ENCODE data around the gene PSMB5.

PSMB5 gene

DNA sequence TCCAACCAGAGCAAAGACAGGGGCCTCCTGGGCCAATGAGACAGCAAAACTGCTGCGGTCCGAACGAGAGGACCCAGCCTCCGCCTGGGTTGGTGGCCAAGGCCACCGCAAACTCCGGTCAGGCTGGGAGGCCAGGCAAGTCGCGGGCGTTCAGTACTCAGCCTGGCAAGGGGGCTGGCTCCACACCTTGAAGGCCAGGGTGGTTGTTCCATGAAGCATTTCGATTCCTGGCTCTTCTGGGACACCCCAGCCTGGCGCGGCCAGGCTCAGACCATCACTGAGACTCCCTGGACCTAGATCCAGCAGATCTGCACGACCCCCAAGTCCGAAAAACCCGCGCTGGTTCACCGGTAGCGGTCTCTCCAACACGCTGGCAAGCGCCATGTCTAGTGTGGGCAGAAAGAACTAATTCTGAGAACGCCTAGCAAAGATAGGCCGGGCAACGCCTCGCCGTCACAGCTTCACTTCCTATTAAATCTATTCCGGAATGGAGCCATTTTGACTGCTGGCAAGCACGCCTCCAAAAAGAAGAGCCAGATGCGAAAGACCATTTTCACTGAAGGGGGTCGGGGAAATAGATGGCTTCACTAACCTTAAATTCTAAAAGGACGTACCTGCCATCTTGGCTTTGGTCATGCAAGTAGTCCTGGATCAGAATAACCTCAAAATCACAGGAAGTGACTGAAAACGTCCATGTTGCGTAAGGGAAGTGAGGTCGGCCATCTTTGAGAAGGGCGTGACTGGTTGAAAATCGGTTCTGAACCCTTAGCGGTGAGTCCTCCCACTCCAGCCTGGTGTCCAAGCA lies at the start of gene PSMB5:
Gene PSMB5, minus strand, starts transcription at position 403 of the 805 bp plus-strand sequence. Its CDS starts 19 bp downstream, at position 384.
- H3K36me3 Mint-ChIP-seq (ENCODE audit: low read depth): peaks cover 29% of the 10 kb centered on the region
- no peaks in the 10 kb centered on the region for H3K27me3 Mint-ChIP-seq
- peaks cover 36% of the 10 kb centered on the region for H3K4me1 Mint-ChIP-seq
- H3K27ac Mint-ChIP-seq: peak within 1 kb of the TSS; percentile 99
- ATAC-seq (peak; percentile 95), DNase-seq (peak; percentile 84)
- peak within 1 kb of the TSS; percentile 95 for H3K4me3 Mint-ChIP-seq
- H3K9me3 Mint-ChIP-seq: no peaks in the 10 kb centered on the region

- peak overlapping the region; percentile 8 for H3K27ac Mint-ChIP-seq
- H3K4me1 Mint-ChIP-seq: peaks cover 13% of the 10 kb centered on the region
- no peak for ATAC-seq
Observed at GRCh38 chr14:23080474-23080873, 45.8 kb upstream of the PSMB5 start.

DNA sequence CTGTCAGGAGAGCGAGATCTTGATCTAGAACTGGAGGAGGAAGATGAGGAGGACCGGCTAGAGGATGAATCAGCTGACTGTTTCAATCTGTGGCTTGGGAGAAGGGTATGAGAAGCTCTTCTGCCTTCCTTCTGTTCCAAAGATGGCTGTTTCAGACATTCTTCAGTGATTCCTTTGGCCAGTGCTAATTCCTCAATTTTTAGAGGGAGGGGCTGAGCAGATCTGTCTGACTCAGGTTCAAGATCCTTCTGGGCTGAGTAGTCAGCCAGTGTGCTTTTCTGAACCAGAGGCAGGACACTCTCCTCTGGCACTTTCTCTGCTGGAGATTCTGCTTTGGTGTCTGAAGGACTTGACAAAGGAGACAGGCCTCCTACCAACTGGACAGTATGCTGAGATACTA lies 45.0 kb upstream of the PSMB5 start:
- no peak for ATAC-seq
- Mint-ChIP-seq H3K27ac (peak overlapping the region; percentile 8), H3K4me1 (peaks cover 6% of the 10 kb centered on the region), H3K4me3 (no peak overlapping the region), H3K27me3 (no peaks in the 10 kb centered on the region), H3K9me3 (no peaks in the 10 kb centered on the region), H3K36me3 (ENCODE audit: low read depth) (peaks cover 54% of the 10 kb centered on the region)
- no peak for DNase-seq

More at GRCh38 chr14:23080474-23080873, 45.8 kb upstream of the PSMB5 start:
- Mint-ChIP-seq H3K27me3 (no peaks in the 10 kb centered on the region), H3K4me3 (no peak overlapping the region), H3K36me3 (ENCODE audit: low read depth) (peaks cover 54% of the 10 kb centered on the region), H3K9me3 (no peaks in the 10 kb centered on the region)
- DNase-seq: no peak

- no peaks in the 10 kb centered on the region for H3K27me3 Mint-ChIP-seq
- H3K4me1 Mint-ChIP-seq: peaks cover 3% of the 10 kb centered on the region
- ATAC-seq (peak; percentile 43), DNase-seq (no peak)
- H3K4me3 Mint-ChIP-seq: no peak overlapping the region
- H3K27ac Mint-ChIP-seq: no peak overlapping the region
- H3K9me3 Mint-ChIP-seq: no peaks in the 10 kb centered on the region
- H3K36me3 Mint-ChIP-seq (ENCODE audit: low read depth): peaks cover 57% of the 10 kb centered on the region
Observed at GRCh38 chr14:23078692-23079116, 44.0 kb upstream of the PSMB5 start.

GRCh38 chr14:23077962-23078361 lies 43.3 kb upstream of the PSMB5 start:
- Mint-ChIP-seq H3K27me3 (no peaks in the 10 kb centered on the region), H3K4me1 (peaks cover 3% of the 10 kb centered on the region), H3K4me3 (no peak overlapping the region), H3K36me3 (ENCODE audit: low read depth) (peaks cover 57% of the 10 kb centered on the region), H3K9me3 (no peaks in the 10 kb centered on the region), H3K27ac (peak overlapping the region; percentile 8)
- no peak for DNase-seq
- no peak for ATAC-seq

GRCh38 chr14:23076785-23077408 lies 42.2 kb upstream of the PSMB5 start:
- no peaks in the 10 kb centered on the region for H3K27me3 Mint-ChIP-seq
- no peak overlapping the region for H3K27ac Mint-ChIP-seq
- H3K36me3 Mint-ChIP-seq (ENCODE audit: low read depth): peaks cover 62% of the 10 kb centered on the region
- no peak for ATAC-seq
- peak; percentile 28 for DNase-seq
- H3K4me3 Mint-ChIP-seq: no peak overlapping the region
- H3K9me3 Mint-ChIP-seq: no peaks in the 10 kb centered on the region
- H3K4me1 Mint-ChIP-seq: peaks cover 8% of the 10 kb centered on the region

DNA sequence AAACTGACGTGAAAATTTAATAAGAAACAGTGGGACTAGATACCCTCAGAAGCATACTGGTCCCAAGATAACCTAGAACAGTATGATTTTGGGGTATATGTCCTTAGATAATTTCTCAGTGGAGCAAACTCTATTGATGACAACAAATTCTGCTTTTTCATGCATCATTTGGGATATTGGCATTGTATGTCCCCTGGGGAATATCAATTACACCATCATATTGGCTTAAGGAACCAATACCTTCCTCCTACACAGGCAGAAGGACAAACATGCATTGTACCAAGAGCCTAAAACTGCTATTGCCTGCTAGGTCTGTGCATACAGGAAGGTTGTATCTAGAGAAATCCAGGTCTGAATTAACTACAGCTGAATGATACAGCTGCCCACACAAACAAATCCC lies 40.2 kb upstream of the PSMB5 start:
- peaks cover 22% of the 10 kb centered on the region for H3K4me1 Mint-ChIP-seq
- H3K4me3 Mint-ChIP-seq: no peak overlapping the region
- H3K27ac Mint-ChIP-seq: no peak overlapping the region
- peaks cover 54% of the 10 kb centered on the region for H3K36me3 Mint-ChIP-seq (ENCODE audit: low read depth)
- no peak for ATAC-seq
- no peaks in the 10 kb centered on the region for H3K9me3 Mint-ChIP-seq
- H3K27me3 Mint-ChIP-seq: no peaks in the 10 kb centered on the region
- DNase-seq: no peak

DNA sequence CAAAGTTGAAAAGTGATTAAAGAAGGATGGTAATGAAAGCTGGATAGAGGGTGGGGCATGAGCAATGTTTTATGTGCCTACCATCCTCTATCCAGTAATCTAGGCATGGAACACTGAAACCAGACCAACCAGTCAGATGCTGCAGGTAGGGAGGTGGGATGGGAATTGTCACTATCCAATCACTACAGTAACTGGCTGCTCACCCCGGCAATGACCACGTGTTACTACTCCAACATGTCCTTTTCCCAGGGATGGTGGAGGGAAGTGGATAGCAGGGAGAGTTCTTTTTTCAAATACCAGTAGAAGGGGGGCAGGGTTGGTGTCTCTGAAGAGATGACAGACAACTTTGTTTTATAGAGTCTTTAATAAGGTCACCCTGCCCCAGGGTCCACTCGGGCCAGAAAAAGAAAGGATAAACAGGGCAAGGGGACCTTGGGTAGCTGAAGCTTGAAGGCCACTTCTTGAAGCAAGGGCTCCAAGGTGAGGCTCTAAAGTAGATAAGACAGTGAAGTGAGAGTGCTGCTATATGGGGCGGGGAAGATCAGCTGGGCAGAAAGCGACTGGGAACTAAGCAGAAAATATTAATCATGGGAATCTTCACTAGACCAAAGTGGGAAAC lies 37.3 kb upstream of the PSMB5 start:
- H3K27me3 Mint-ChIP-seq: no peaks in the 10 kb centered on the region
- no peaks in the 10 kb centered on the region for H3K9me3 Mint-ChIP-seq
- peaks cover 34% of the 10 kb centered on the region for H3K4me1 Mint-ChIP-seq
- ATAC-seq (no peak), DNase-seq (no peak)
- H3K4me3 Mint-ChIP-seq: peak overlapping the region; percentile 96
- H3K27ac Mint-ChIP-seq: peak overlapping the region; percentile 96
- H3K36me3 Mint-ChIP-seq (ENCODE audit: low read depth): peaks cover 44% of the 10 kb centered on the region

DNA sequence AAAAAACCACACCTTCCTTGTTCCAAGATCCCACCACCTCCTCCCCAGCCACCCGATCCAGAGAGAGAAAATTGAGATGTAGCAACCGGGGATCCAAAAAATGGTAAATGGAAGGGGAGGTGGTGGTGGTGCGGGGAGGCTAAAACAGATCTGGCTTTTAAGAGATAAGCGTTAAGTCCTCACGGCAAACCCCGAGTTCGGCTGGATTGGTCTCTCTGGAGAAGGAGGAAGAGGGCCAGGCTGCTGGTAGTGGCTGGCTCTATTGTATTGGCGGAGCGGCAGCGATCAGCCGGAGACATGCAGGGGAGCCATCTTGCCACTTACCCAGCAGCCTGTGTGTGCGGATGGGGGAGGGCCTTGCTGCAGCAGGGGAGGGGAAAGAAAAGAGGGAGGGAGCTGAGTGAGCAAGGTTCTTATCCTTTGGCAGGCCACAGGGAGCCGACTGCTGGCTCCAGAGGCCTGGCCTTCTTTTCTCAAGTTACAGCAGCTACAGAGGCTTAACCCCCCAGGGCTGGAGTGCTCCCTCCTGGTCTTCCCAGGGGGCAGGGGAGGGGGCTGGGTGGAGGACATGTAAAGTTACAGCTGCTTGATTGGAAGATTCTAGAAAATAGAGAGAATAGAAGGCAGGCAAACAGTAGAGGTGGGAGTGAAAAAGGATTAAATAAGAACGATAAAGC lies 36.7 kb upstream of the PSMB5 start:
- peaks cover 45% of the 10 kb centered on the region for H3K36me3 Mint-ChIP-seq (ENCODE audit: low read depth)
- peaks cover 34% of the 10 kb centered on the region for H3K4me1 Mint-ChIP-seq
- no peaks in the 10 kb centered on the region for H3K9me3 Mint-ChIP-seq
- H3K27me3 Mint-ChIP-seq: no peaks in the 10 kb centered on the region
- peak; percentile 96 for ATAC-seq
- H3K4me3 Mint-ChIP-seq: peak overlapping the region; percentile 96
- peak; percentile 80 for DNase-seq
- peak overlapping the region; percentile 96 for H3K27ac Mint-ChIP-seq

GRCh38 chr14:23070262-23071129 lies 35.8 kb upstream of the PSMB5 start:
- peaks cover 50% of the 10 kb centered on the region for H3K36me3 Mint-ChIP-seq (ENCODE audit: low read depth)
- no peaks in the 10 kb centered on the region for H3K9me3 Mint-ChIP-seq

GRCh38 chr14:23069413-23069806 lies 34.7 kb upstream of the PSMB5 start:
- Mint-ChIP-seq H3K27me3 (no peaks in the 10 kb centered on the region), H3K9me3 (no peaks in the 10 kb centered on the region), H3K36me3 (ENCODE audit: low read depth) (peaks cover 51% of the 10 kb centered on the region), H3K27ac (peak overlapping the region; percentile 74), H3K4me1 (peaks cover 41% of the 10 kb centered on the region), H3K4me3 (peak overlapping the region; percentile 96)
- ATAC-seq: no peak
- DNase-seq: no peak

More at GRCh38 chr14:23070262-23071129, 35.8 kb upstream of the PSMB5 start:
- Mint-ChIP-seq H3K27ac (peak overlapping the region; percentile 96), H3K27me3 (no peaks in the 10 kb centered on the region), H3K4me1 (peaks cover 40% of the 10 kb centered on the region), H3K4me3 (peak overlapping the region; percentile 96)
- DNase-seq (no peak), ATAC-seq (no peak)

DNA sequence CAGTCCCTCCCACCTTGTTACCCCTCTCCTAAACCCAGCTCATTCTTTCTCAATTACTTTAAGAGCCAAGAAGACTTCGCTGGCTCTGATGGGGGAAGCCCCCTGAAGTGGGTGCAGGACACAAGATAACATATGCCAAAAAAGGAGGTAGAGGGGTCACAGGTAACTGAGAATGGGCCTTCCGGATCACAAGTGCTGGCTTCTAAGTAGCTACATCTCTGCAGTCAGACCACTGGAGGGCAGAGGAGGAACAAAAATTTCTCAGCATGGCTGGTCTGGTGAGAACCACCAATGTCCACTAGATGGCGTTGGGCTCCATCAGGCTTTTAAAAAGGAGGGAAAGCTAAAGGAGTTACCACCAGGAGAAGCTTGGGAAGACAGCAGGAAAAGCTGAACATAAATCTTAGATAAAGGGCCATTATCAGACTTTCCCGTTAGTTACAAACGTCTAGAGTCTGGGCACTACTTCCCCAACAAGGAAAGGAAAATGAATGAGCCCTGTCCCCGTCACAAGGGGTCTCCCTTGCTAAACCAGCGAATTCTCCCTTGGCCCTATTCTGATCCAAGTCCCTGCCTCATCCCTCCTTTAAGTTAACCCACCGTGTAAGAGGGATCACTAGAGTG lies 34.2 kb upstream of the PSMB5 start:
- DNase-seq (peak; percentile 71), ATAC-seq (peak; percentile 85)
- Mint-ChIP-seq H3K27me3 (no peaks in the 10 kb centered on the region), H3K9me3 (no peaks in the 10 kb centered on the region), H3K27ac (peak overlapping the region; percentile 74), H3K4me1 (peaks cover 41% of the 10 kb centered on the region), H3K4me3 (peak overlapping the region; percentile 61), H3K36me3 (ENCODE audit: low read depth) (peaks cover 51% of the 10 kb centered on the region)

Data from activated naive CD8-positive, alpha-beta T cell treated with anti-CD3 and anti-CD28 coated beads, Interleukin-2, amount 50 U/mL, for 24 hours (primary cell).